ENCODE measurements around the gene MINK1. TPM values are rescaled to one million over a fixed set of nuclear protein-coding genes. Genes with fewer than 3 reads are reported as not detected.
"Not testable (repeated sequence)": the region's sequence is repeated elsewhere in the genome, so short reads cannot be mapped to it uniquely, and the experiment has no call there.

The MINK1 gene
- total RNA-seq, 6 experiments from 2014 or later = 68.5 to 82.4 (median 71.6) TPM

DNA sequence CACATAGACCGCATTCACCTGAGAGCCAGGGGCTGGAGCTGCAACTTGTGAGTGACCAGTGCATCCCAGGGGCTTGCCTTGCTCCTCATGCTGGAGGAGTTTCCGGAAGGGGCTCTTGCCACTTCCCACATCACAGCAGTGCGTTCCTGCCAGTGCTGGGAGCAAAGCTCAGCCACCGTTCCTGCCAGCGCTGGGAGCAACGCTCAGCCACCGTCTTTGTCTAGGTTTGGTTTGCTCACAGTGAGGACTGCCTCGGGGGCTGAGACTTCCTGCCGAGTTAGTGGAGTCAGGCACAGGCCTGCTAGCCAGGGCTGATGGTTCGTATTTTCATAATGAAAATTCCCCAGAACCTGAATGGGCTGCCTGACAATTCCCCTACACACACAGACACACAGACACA, 75.2 kb downstream of the MINK1 start:
- peaks cover 4% of the 10 kb centered on the region for H3K27me3 Mint-ChIP-seq (ENCODE audit: insufficient read depth)
- H3K9me3 Mint-ChIP-seq = no peaks in the 10 kb centered on the region
- no peak overlapping the region for H3K27ac Mint-ChIP-seq
- H3K36me3 Mint-ChIP-seq (ENCODE audit: low read depth) = no peaks in the 10 kb centered on the region
- no peak overlapping the region for H3K4me3 Mint-ChIP-seq
- H3K4me1 Mint-ChIP-seq (ENCODE audit: low read depth) = peaks cover 3% of the 10 kb centered on the region; the same call in 1 of the 2 replicates
- DNase-seq = peak; percentile 26
- TF ChIP-seq, protein P1, sequence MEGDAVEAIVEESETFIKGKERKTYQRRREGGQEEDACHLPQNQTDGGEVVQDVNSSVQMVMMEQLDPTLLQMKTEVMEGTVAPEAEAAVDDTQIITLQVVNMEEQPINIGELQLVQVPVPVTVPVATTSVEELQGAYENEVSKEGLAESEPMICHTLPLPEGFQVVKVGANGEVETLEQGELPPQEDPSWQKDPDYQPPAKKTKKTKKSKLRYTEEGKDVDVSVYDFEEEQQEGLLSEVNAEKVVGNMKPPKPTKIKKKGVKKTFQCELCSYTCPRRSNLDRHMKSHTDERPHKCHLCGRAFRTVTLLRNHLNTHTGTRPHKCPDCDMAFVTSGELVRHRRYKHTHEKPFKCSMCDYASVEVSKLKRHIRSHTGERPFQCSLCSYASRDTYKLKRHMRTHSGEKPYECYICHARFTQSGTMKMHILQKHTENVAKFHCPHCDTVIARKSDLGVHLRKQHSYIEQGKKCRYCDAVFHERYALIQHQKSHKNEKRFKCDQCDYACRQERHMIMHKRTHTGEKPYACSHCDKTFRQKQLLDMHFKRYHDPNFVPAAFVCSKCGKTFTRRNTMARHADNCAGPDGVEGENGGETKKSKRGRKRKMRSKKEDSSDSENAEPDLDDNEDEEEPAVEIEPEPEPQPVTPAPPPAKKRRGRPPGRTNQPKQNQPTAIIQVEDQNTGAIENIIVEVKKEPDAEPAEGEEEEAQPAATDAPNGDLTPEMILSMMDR (IDR thresholded peaks at IDR 0.05) = no peak

DNA sequence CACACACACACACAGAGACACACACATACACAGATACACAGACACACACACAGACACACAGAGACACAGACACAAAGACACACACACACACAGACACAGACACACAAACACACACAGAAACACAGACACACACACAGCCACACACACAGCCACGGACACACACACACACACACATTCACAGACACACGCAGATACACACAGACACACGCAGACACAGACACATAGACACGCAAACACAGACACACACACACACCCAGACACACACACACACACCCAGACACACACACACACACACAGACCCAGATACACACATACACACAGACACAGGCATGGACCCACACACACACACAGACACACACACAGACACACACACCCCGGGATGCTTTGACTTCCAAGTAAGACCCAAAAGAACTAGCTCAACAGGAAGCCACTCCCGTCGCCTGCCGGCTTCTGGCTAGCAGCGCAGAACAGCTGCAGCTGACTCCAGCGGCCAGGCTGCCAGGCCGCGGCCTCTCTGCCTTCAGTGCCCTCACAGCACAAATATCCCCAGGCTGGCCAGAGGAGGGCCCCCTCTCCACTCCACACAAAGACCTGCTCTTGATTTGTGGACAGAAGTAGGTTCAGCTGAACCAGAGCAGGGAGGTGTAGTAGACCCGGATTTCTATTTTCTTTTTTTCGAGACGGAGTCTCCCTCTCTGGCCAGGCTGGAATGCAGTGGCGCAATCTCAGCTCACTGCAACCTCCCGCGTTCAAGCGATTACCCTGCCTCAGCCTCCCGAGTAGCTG, 75.8 kb downstream of the MINK1 start:
- H3K4me3 Mint-ChIP-seq = no peak overlapping the region
- H3K27ac Mint-ChIP-seq = no peak overlapping the region
- TF ChIP-seq, protein P1 (IDR thresholded peaks at IDR 0.05) = peak; percentile 87
- no peaks in the 10 kb centered on the region for H3K9me3 Mint-ChIP-seq
- H3K4me1 Mint-ChIP-seq (ENCODE audit: low read depth) = no peaks in the 10 kb centered on the region
- peak; percentile 90 for DNase-seq
- H3K36me3 Mint-ChIP-seq (ENCODE audit: low read depth) = no peaks in the 10 kb centered on the region
- peaks cover 4% of the 10 kb centered on the region for H3K27me3 Mint-ChIP-seq (ENCODE audit: insufficient read depth)

DNA sequence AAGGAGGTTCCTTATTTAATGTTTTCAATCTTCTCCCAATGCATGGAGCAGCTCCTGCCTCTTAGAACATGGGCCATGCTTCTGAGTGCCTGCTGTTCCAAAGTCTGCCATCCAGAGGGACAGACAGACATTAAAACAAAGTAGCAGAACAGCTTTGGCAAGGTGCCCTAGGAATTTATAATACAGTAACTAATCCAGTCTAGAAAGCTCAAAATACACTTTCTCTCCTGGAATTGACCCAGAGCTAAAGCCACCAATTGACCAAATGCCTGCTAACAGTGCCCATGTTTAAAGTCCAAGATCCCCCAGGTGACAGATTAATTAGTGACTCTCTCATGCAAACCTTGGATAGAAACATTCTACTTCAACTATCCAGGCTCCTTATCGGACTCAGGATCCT, 80.9 kb downstream of the MINK1 start:
- H3K9me3 Mint-ChIP-seq = no peaks in the 10 kb centered on the region
- H3K27ac Mint-ChIP-seq = no peak overlapping the region
- no peaks in the 10 kb centered on the region; the same call in 1 of the 2 replicates for H3K27me3 Mint-ChIP-seq (ENCODE audit: insufficient read depth)
- TF ChIP-seq, protein P1 (IDR thresholded peaks at IDR 0.05) = no peak
- DNase-seq = peak; percentile 16
- H3K36me3 Mint-ChIP-seq (ENCODE audit: low read depth) = no peaks in the 10 kb centered on the region
- no peak overlapping the region for H3K4me3 Mint-ChIP-seq
- no peaks in the 10 kb centered on the region for H3K4me1 Mint-ChIP-seq (ENCODE audit: low read depth)

DNA sequence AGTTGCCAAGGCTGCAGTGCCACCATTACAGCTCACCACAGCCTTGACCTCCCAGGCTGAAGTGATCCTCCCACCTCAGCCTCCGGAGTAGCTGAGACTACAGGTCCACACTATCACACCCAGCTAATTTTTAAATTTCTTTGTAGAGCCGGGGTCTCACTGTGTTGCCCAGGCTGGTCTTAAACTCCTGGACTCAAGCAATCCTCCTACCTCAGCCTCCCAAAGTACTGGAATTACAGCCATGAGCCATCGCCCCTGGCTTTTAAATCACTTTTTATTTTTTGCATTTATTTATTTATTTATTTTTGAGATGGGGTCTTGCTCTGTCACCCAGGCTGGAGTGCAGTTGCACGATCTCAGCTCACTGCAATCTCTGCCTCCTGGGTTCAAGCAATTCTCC, 81.4 kb downstream of the MINK1 start:
- not testable (repeated sequence) for DNase-seq; H3K4me3 Mint-ChIP-seq; H3K36me3 Mint-ChIP-seq (ENCODE audit: low read depth); H3K27ac Mint-ChIP-seq; H3K27me3 Mint-ChIP-seq (ENCODE audit: insufficient read depth); H3K9me3 Mint-ChIP-seq; H3K4me1 Mint-ChIP-seq (ENCODE audit: low read depth)

DNA sequence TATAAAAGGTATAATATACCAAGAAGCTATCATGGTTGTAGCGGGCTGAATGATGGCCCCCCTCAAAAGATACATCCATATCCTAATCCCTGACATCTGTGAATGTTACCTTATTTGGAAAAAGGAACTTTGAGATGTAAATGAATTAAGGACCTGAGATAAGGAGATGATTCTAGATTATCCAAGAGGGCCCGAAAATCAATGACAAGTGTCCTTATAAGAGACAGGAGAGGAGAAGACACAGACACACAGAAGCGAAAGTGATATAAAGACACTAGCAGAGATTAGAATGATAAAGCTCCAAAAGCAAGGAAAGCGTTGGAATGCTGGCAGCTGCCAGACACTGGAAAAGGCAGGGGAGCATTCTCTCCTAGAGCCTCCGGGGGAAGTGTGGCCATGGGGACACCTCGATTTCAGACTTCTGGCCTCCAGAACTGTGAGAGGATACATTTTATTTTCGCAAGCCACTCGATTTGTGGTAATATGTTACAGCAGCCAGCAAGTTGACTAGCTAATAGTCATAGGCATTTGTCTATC, 86.4 kb downstream of the MINK1 start:
- peaks cover 10% of the 10 kb centered on the region for H3K4me1 Mint-ChIP-seq (ENCODE audit: low read depth)
- H3K9me3 Mint-ChIP-seq = no peaks in the 10 kb centered on the region
- H3K4me3 Mint-ChIP-seq = peak overlapping the region; percentile 33
- H3K36me3 Mint-ChIP-seq (ENCODE audit: low read depth) = no peaks in the 10 kb centered on the region
- peaks cover 1% of the 10 kb centered on the region; the same call in 1 of the 2 replicates for H3K27me3 Mint-ChIP-seq (ENCODE audit: insufficient read depth)
- H3K27ac Mint-ChIP-seq = no peak overlapping the region
- DNase-seq = no peak
- TF ChIP-seq, protein P1 (IDR thresholded peaks at IDR 0.05) = no peak

DNA sequence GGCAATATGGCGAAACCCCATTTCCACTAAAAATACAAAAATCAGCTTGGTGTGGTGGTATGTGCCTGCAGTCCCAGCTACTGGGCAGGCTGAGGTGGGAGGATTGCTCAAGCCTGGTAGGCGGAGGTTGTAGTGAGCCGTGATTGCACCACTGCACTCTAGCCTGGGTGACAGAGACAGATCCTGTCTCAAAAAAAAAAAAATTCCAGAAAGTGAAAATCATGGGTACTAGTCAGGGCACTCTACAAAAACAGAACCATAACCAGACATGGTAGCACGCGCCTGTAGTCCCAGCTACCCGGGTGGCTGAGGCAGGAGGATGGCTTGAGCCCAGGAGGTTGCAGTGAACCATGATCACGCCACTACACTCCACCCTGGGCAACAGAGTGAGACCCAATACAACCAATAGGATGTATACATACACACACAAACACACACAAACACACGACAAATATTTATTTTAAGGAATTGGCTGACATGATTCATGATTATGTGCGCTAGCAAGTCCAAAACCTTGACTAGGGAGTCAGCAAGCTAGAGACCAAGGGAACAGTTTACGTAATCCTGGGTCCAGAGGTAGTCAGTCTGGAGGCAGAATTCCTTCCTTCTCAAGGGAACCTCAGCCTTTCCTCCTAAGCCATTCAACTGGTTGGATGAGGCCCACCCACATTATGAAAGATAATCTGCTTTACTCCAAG, 87.4 kb downstream of the MINK1 start:
- no peaks in the 10 kb centered on the region for H3K36me3 Mint-ChIP-seq (ENCODE audit: low read depth)
- TF ChIP-seq, protein P1 (IDR thresholded peaks at IDR 0.05) = no peak
- H3K27me3 Mint-ChIP-seq (ENCODE audit: insufficient read depth) = peaks cover 1% of the 10 kb centered on the region; the same call in 1 of the 2 replicates
- no peak overlapping the region for H3K4me3 Mint-ChIP-seq
- DNase-seq = no peak
- H3K27ac Mint-ChIP-seq = no peak overlapping the region
- no peaks in the 10 kb centered on the region for H3K9me3 Mint-ChIP-seq
- peaks cover 10% of the 10 kb centered on the region for H3K4me1 Mint-ChIP-seq (ENCODE audit: low read depth)
